HepG2 (cell line): ENCODE data around the gene ZNF547. TPM values are rescaled to one million over a fixed set of nuclear protein-coding genes. Genes with fewer than 3 reads are reported as not detected.

ENCODE experiments used
- ARNT ChIP-seq: fragments of 450-650 bp; IDR thresholded peaks from 2 replicates; pipeline ENCODE4 v1.6.1; 2017
- CBX2 ChIP-seq, 2 experiments: fragments of 200-600 bp in 1 of 2; sonication (generic); formaldehyde crosslinking in 1 of 2; IDR thresholded peaks; 2 replicates each; pipeline versions ENCODE4 v1.7.0 to v1.8.1; 2018 to 2022; ENCODE audit warnings: low read depth in 2 of 2, low read length in 1 of 2, mild to moderate bottlenecking in 1 of 2, missing genetic modification reagents in 1 of 2
- CCDC6 ChIP-seq: sonication (generic); formaldehyde crosslinking; IDR thresholded peaks from 2 replicates; pipeline ENCODE4 v1.8.1; 2022; ENCODE audit warnings: mild to moderate bottlenecking, missing genetic modification reagents, moderate library complexity
- EEA1 ChIP-seq: sonication (generic); formaldehyde crosslinking; IDR thresholded peaks from 2 replicates; pipeline ENCODE4 v1.5.1; 2020; ENCODE audit warnings: mild to moderate bottlenecking, missing genetic modification reagents, borderline replicate concordance
- ELF3 ChIP-seq: IDR thresholded peaks from 2 replicates; pipeline ENCODE4 v1.6.1; 2016; ENCODE audit warnings: missing genetic modification reagents, missing compliant biosample characterization
- HNRNPH1 ChIP-seq: fragments of 200-400 bp; formaldehyde crosslinking; optimal IDR thresholded peaks from 2 replicates; pipeline ENCODE3; 2017; ENCODE audit warnings: mild to moderate bottlenecking, low read depth, low read length
- HNRNPL ChIP-seq: fragments of 200-400 bp; formaldehyde crosslinking; IDR thresholded peaks from 2 replicates; pipeline ENCODE4 v1.6.1; 2017; ENCODE audit warnings: mild to moderate bottlenecking, low read depth, low read length
- ISX ChIP-seq: sonication (generic); formaldehyde crosslinking; conservative IDR thresholded peaks from 2 replicates; pipeline ENCODE4 v1.5.0; 2020; ENCODE audit warnings: missing genetic modification reagents
- KAT8 ChIP-seq: IDR thresholded peaks from 2 replicates; pipeline ENCODE4 v1.6.1; 2016; ENCODE audit warnings: missing genetic modification reagents, missing compliant biosample characterization
- MAF1 ChIP-seq: sonication (generic); formaldehyde crosslinking; IDR thresholded peaks from 2 replicates; pipeline ENCODE4 v1.5.0; 2020; ENCODE audit warnings: missing genetic modification reagents, borderline replicate concordance
- MED1 ChIP-seq: sonication (generic); formaldehyde crosslinking; IDR thresholded peaks from 2 replicates; pipeline ENCODE4 v1.4.0; 2020; ENCODE audit warnings: missing genetic modification reagents
- MXD3 ChIP-seq: IDR thresholded peaks from 2 replicates; pipeline ENCODE4 v1.6.1; 2016; ENCODE audit warnings: mild to moderate bottlenecking, missing biosample characterization, missing genetic modification reagents
- NPAS2 ChIP-seq: sonication (generic); formaldehyde crosslinking; IDR thresholded peaks from 2 replicates; pipeline ENCODE4 v1.8.0; 2022; ENCODE audit warnings: mild to moderate bottlenecking, missing genetic modification reagents, borderline replicate concordance
- POLR2A ChIP-seq, 2 experiments: IDR thresholded peaks; 2 replicates each; pipeline ENCODE4 v1.6.1; 2011; ENCODE audit warnings: low read depth in 2 of 2, low read length in 2 of 2, mild to moderate bottlenecking in 1 of 2, moderate library complexity in 1 of 2; ENCODE audit not compliant: insufficient read depth in 1 of 2
- POLR2AphosphoS2 ChIP-seq: IDR thresholded peaks from 2 replicates; pipeline ENCODE4 v1.6.1; 2011; ENCODE audit warnings: low read depth, low read length, improper control_type of control experiment
- RFX5 ChIP-seq: IDR thresholded peaks from 2 replicates; pipeline ENCODE4 v1.6.1; 2011; ENCODE audit warnings: low read depth, low read length, improper control_type of control experiment
- SIX4 ChIP-seq: sonication (generic); formaldehyde crosslinking; IDR thresholded peaks from 2 replicates; pipeline ENCODE4 v1.4.0; 2020; ENCODE audit warnings: missing genetic modification reagents
- SRF ChIP-seq: IDR thresholded peaks from 2 replicates; pipeline ENCODE4 v1.6.1; 2011; ENCODE audit warnings: mild to moderate bottlenecking, low read depth, low read length, moderate library complexity
- THAP11 ChIP-seq: IDR thresholded peaks from 2 replicates; pipeline ENCODE4 v1.6.1; 2016; ENCODE audit warnings: missing biosample characterization, missing genetic modification reagents
- WIZ ChIP-seq: sonication (generic); formaldehyde crosslinking; IDR thresholded peaks from 2 replicates; pipeline ENCODE4 v1.5.1; 2020; ENCODE audit warnings: mild to moderate bottlenecking, missing genetic modification reagents
- XRCC5 ChIP-seq: fragments of 200-400 bp; formaldehyde crosslinking; optimal IDR thresholded peaks from 2 replicates; pipeline ENCODE3; 2017; ENCODE audit warnings: mild to moderate bottlenecking, low read length
- ZIK1 ChIP-seq: sonication (generic); formaldehyde crosslinking; IDR thresholded peaks from 2 replicates; pipeline ENCODE4 v1.5.0; 2020; ENCODE audit warnings: mild to moderate bottlenecking, low read depth, missing genetic modification reagents, borderline replicate concordance
- ZNF143 ChIP-seq: sonication (generic); formaldehyde crosslinking; IDR thresholded peaks from 2 replicates; pipeline ENCODE4 v1.4.0; 2020; ENCODE audit warnings: missing genetic modification reagents
- ZNF34 ChIP-seq: sonication (generic); formaldehyde crosslinking; IDR thresholded peaks from 2 replicates; pipeline ENCODE4 v1.4.0; 2020; ENCODE audit warnings: mild to moderate bottlenecking, missing genetic modification reagents, borderline replicate concordance
- ZNF343 ChIP-seq: sonication (generic); formaldehyde crosslinking; IDR thresholded peaks from 2 replicates; pipeline ENCODE4 v1.4.0; 2020; ENCODE audit warnings: mild to moderate bottlenecking, missing genetic modification reagents
- ZNF350 ChIP-seq: sonication (generic); formaldehyde crosslinking; IDR thresholded peaks from 2 replicates; pipeline ENCODE4 v1.4.0; 2020; ENCODE audit warnings: mild to moderate bottlenecking, low read depth, missing genetic modification reagents, borderline replicate concordance
- ZNF367 ChIP-seq: sonication (generic); formaldehyde crosslinking; IDR thresholded peaks from 2 replicates; pipeline ENCODE4 v1.4.0; 2020; ENCODE audit warnings: missing genetic modification reagents, borderline replicate concordance
- ZNF607 ChIP-seq: sonication (generic); formaldehyde crosslinking; IDR thresholded peaks from 2 replicates; pipeline ENCODE4 v1.5.1; 2020; ENCODE audit warnings: missing genetic modification reagents, mild to moderate bottlenecking, borderline replicate concordance
- ZNF629 ChIP-seq: sonication (generic); formaldehyde crosslinking; conservative IDR thresholded peaks from 2 replicates; pipeline ENCODE4 v1.5.0; 2020; ENCODE audit warnings: missing genetic modification reagents
- ZNF672 ChIP-seq: sonication (generic); formaldehyde crosslinking; IDR thresholded peaks from 2 replicates; pipeline ENCODE4 v1.8.1; 2022; ENCODE audit warnings: missing genetic modification reagents
- ZNF878 ChIP-seq: sonication (generic); formaldehyde crosslinking; IDR thresholded peaks from 2 replicates; pipeline ENCODE4 v1.8.1; 2023; ENCODE audit warnings: mild to moderate bottlenecking, missing genetic modification reagents, moderate library complexity
- ZNF879 ChIP-seq: sonication (generic); formaldehyde crosslinking; IDR thresholded peaks from 2 replicates; pipeline ENCODE4 v1.8.1; 2023; ENCODE audit warnings: missing genetic modification reagents
- ZSCAN21 ChIP-seq: sonication (generic); formaldehyde crosslinking; IDR thresholded peaks from 2 replicates; pipeline ENCODE4 v1.8.0; 2022; ENCODE audit warnings: mild to moderate bottlenecking, missing genetic modification reagents, moderate library complexity, borderline replicate concordance
- ZZZ3 ChIP-seq: sonication (generic); formaldehyde crosslinking; IDR thresholded peaks from 2 replicates; pipeline ENCODE4 v1.4.0; 2020; ENCODE audit warnings: missing genetic modification reagents, mild to moderate bottlenecking, borderline replicate concordance
- polyA plus RNA-seq, 8 experiments: library from polyadenylated mRNA; depleted of rRNA in 3 of 8; stranded (reverse) in 7 of 8; unstranded in 1 of 8; fragments of >200 nt; fragmentation: Illumina TruSeq in 4 of 8; extraction: Trizol in 4 of 8; gene quantifications; 2 replicates each; pipeline versions ENCODE4 v1.2.1 to v1.2.3, GENCODE V29; 2011 to 2016; ENCODE audit warnings: low read depth in 4 of 8, missing spikeins in 1 of 8, mixed read lengths in 1 of 8; ENCODE audit not compliant: insufficient read depth in 1 of 8
- total RNA-seq, 5 experiments: library from RNA; depleted of rRNA; stranded (reverse); fragments of >200 nt; fragmentation: Illumina TruSeq; extraction: Trizol; gene quantifications; 2 replicates each; pipeline ENCODE4 v1.2.3, GENCODE V29; 2016; ENCODE audit warnings: low read depth in 1 of 5

ZNF547 gene
- total and polyA plus RNA-seq, 2 of the 13 experiments (the other 11 are each of a cell fraction or from before 2014, with no cell fraction given) = 2.0 to 2.6 TPM

DNA sequence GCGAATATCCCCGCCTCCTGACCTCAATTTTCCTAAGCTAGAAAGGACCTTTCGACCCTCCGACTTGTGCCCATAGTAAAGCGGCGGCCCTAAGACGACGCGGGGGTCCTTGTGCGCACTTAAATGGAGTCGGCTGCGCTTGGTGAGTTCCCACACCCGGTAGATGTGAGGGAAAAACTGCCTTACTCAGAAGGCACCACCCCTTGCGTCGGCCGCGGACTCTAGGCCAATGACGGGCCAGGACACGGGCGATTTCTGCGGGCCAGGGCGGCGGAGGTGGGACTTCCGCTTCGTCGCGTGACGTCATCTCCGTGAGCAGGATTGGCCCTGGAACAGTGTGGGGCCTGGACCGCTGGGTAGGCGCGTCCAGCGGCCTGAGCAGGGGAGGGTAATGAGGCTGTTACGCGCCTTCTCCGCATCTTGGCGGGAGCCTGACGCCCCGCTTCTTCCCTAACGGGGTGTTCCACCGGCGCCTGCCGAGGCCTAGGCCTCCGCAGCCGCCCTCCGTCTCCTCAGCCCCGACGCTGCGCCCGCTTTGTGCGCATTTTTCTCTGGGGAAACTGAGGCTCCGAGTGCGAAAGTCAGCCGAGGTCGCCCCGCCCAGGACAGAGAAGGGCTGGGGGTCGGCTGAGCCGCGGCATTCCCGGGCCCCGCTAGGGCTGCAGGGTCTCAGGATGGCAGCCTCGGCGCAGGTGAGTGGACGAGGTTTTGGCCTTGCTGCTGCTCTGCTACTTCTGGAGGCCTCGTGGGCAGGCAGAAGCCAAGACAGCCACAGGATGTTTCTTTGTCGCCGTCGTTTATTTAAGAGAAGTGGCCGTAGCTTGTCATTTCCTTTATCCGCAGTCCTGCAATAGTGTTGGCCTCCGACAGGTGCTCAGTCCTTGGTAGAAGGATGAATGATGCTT is 42.9 kb upstream of the ZNF547 start, which contains the start of gene ZNF543 (continued):
- peak; percentile 28 for TF ChIP-seq XRCC5
- peak; percentile 68; the same call in 1 of the 2 replicates for TF ChIP-seq ELF3 (CRISPR knock-in tag)
- TF ChIP-seq KAT8 (CRISPR knock-in tag) = peak; percentile 94
- no peak for TF ChIP-seq POLR2AphosphoS2
- peak; percentile 94 for TF ChIP-seq THAP11 (CRISPR knock-in tag)
- peak; percentile 72; the same call in 1 of the 2 replicates for TF ChIP-seq ZNF350 (CRISPR knock-in tag)
- TF ChIP-seq EEA1 (CRISPR knock-in tag) = no peak
- TF ChIP-seq NPAS2 (CRISPR knock-in tag) = no peak
- peak; percentile 65; the same call in 1 of the 2 replicates for TF ChIP-seq ZNF143 (CRISPR knock-in tag)
- 0 out of 2 replicates have a peak, but pooled peaks have one; percentile 33 for TF ChIP-seq HNRNPL
- no peak for TF ChIP-seq ZNF879 (CRISPR knock-in tag)
- peak; percentile 27; the same call in 1 of the 2 replicates for TF ChIP-seq MED1 (CRISPR knock-in tag)
- TF ChIP-seq ZNF343 (CRISPR knock-in tag) = no peak
- no peak for TF ChIP-seq SRF
- TF ChIP-seq ZIK1 (CRISPR knock-in tag) = no peak
- no peak for TF ChIP-seq ARNT
- TF ChIP-seq ZNF629 (CRISPR knock-in tag) = no peak
- no peak for TF ChIP-seq WIZ (CRISPR knock-in tag)
- TF ChIP-seq ZNF878 (CRISPR knock-in tag) = 0 out of 2 replicates have a peak, but pooled peaks have one; percentile 30
- TF ChIP-seq ZNF672 = no peak
- TF ChIP-seq ZNF34 (CRISPR knock-in tag) = no peak
- TF ChIP-seq CBX2 (IDR thresholded peaks at IDR 0.05; ENCODE audit: low read depth, low read length) = no peak
- TF ChIP-seq CBX2 (CRISPR knock-in tag; IDR thresholded peaks at IDR 0.05; ENCODE audit: low read depth) = no peak
- TF ChIP-seq CCDC6 (CRISPR knock-in tag) = peak; percentile 46
- peak; percentile 71 for TF ChIP-seq RFX5
- TF ChIP-seq MAF1 (CRISPR knock-in tag) = no peak
- peak; percentile 64; the same call in 1 of the 2 replicates for TF ChIP-seq ZNF607 (CRISPR knock-in tag)
- no peak for TF ChIP-seq ISX (CRISPR knock-in tag)
- no peak for TF ChIP-seq ZNF367 (CRISPR knock-in tag)
- TF ChIP-seq SIX4 = no peak
- TF ChIP-seq POLR2A (IDR thresholded peaks at IDR 0.05; ENCODE audit: insufficient read depth in 1 of 2, low read depth in 2 of 2, low read length in 2 of 2) = peak; percentile 78 to 84
- TF ChIP-seq MXD3 (CRISPR knock-in tag) = 0 out of 2 replicates have a peak, but pooled peaks have one; percentile 7
- TF ChIP-seq ZSCAN21 (CRISPR knock-in tag) = peak; percentile 84; the same call in 1 of the 2 replicates
- TF ChIP-seq HNRNPH1 = peak; percentile 59
- TF ChIP-seq ZZZ3 (CRISPR knock-in tag) = peak; percentile 94; the same call in 1 of the 2 replicates
